Loucy (cell line): ENCODE measurements around the gene ARHGEF12.

ENCODE experiments used
- H2AFZ ChIP-seq: fragments of 200-600 bp; sonication (generic); 2 replicates; pipeline ENCODE4 v1.6.0; 2016; ENCODE audit warnings: antibody characterized with exemption, mild to moderate bottlenecking, low read length, moderate library complexity
- H3F3A ChIP-seq: fragments of 200-600 bp; 2 replicates; pipeline ENCODE4 v1.6.0; 2016; ENCODE audit warnings: antibody characterized with exemption, low read depth, mild to moderate bottlenecking
- H3K27me3 ChIP-seq: fragments of 200-600 bp; sonication (generic); 2 replicates; pipeline ENCODE4 v1.6.1; 2014; ENCODE audit warnings: low read length, mild to moderate bottlenecking; ENCODE audit not compliant: insufficient read depth, poor library complexity, severe bottlenecking
- H3K36me3 ChIP-seq: fragments of 200-600 bp; sonication (generic); 2 replicates; pipeline ENCODE4 v1.6.1; 2016; ENCODE audit warnings: low read length; ENCODE audit not compliant: insufficient read depth
- H3K4me1 ChIP-seq: fragments of 200-600 bp; sonication (generic); 2 replicates; pipeline ENCODE4 v1.5.1; 2014; ENCODE audit warnings: low read length, mild to moderate bottlenecking; ENCODE audit not compliant: insufficient read depth, poor library complexity, severe bottlenecking
- H3K4me2 ChIP-seq: fragments of 200-600 bp; sonication (generic); 2 replicates; pipeline ENCODE4 v1.6.0; 2014; ENCODE audit warnings: antibody characterized with exemption, low read length, low read depth, mild to moderate bottlenecking; ENCODE audit not compliant: poor library complexity, severe bottlenecking
- H3K4me3 ChIP-seq: fragments of 200-600 bp; sonication (generic); 2 replicates; pipeline ENCODE4 v1.5.1; 2014; ENCODE audit warnings: low read length, mild to moderate bottlenecking, mixed read lengths; ENCODE audit not compliant: poor library complexity, severe bottlenecking
- H3K79me2 ChIP-seq: fragments of 200-600 bp; sonication (generic); 2 replicates; pipeline ENCODE4 v1.6.1; 2014; ENCODE audit warnings: low read length; ENCODE audit not compliant: insufficient read depth
- H3K9ac ChIP-seq: fragments of 200-600 bp; sonication (generic); 2 replicates; pipeline ENCODE4 v1.6.0; 2014; ENCODE audit warnings: mild to moderate bottlenecking, low read depth, low read length, moderate library complexity; ENCODE audit not compliant: poor library complexity, severe bottlenecking
- H3K9me2 ChIP-seq: fragments of 200-600 bp; sonication (generic); replicated peaks from 2 replicates; pipeline ENCODE4 v1.6.1; 2016; ENCODE audit warnings: low read depth, low read length, mixed read lengths
- H3K9me3 ChIP-seq: fragments of 200-600 bp; sonication (generic); 2 replicates; pipeline ENCODE4 v1.6.1; 2014; ENCODE audit warnings: mild to moderate bottlenecking, antibody characterized with exemption, low read length, low read depth; ENCODE audit not compliant: insufficient read depth
- H4K20me1 ChIP-seq: fragments of 200-600 bp; sonication (generic); 2 replicates; pipeline ENCODE4 v1.6.0; 2014; ENCODE audit warnings: antibody characterized with exemption, low read length, mild to moderate bottlenecking; ENCODE audit not compliant: insufficient read depth, poor library complexity, severe bottlenecking
- EZH2phosphoT487 ChIP-seq: fragments of 200-600 bp; IDR thresholded peaks from 2 replicates; pipeline ENCODE4 v1.6.1; 2018; ENCODE audit warnings: antibody characterized with exemption, mild to moderate bottlenecking, moderate library complexity, borderline replicate concordance
- TF ChIP-seq, protein P1 (sequence below): fragments of 200-600 bp; sonication (generic); conservative IDR thresholded peaks from 2 replicates; pipeline ENCODE4 v1.5.1; 2014; ENCODE audit warnings: mild to moderate bottlenecking, antibody characterized with exemption, low read length

Gene ARHGEF12

GRCh38 chr11:120494595-120494994, 158.4 kb downstream of the ARHGEF12 start:
- no peaks in the 10 kb centered on the region for H3K27me3 ChIP-seq
- no peaks in the 10 kb centered on the region for H3F3A ChIP-seq
- H2AFZ ChIP-seq = no peak overlapping the region
- no peaks in the 10 kb centered on the region for H4K20me1 ChIP-seq
- no peak overlapping the region for H3K4me2 ChIP-seq
- no peaks in the 10 kb centered on the region for H3K36me3 ChIP-seq
- TF ChIP-seq, protein P1, sequence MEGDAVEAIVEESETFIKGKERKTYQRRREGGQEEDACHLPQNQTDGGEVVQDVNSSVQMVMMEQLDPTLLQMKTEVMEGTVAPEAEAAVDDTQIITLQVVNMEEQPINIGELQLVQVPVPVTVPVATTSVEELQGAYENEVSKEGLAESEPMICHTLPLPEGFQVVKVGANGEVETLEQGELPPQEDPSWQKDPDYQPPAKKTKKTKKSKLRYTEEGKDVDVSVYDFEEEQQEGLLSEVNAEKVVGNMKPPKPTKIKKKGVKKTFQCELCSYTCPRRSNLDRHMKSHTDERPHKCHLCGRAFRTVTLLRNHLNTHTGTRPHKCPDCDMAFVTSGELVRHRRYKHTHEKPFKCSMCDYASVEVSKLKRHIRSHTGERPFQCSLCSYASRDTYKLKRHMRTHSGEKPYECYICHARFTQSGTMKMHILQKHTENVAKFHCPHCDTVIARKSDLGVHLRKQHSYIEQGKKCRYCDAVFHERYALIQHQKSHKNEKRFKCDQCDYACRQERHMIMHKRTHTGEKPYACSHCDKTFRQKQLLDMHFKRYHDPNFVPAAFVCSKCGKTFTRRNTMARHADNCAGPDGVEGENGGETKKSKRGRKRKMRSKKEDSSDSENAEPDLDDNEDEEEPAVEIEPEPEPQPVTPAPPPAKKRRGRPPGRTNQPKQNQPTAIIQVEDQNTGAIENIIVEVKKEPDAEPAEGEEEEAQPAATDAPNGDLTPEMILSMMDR = no peak
- no peak for TF ChIP-seq EZH2phosphoT487
- no peak overlapping the region for H3K4me3 ChIP-seq
- no peaks in the 10 kb centered on the region for H3K4me1 ChIP-seq
- H3K9me2 ChIP-seq = no peaks in the 10 kb centered on the region
- H3K79me2 ChIP-seq = no peaks in the 10 kb centered on the region
- no peaks in the 10 kb centered on the region for H3K9me3 ChIP-seq
- H3K9ac ChIP-seq = no peak overlapping the region

DNA sequence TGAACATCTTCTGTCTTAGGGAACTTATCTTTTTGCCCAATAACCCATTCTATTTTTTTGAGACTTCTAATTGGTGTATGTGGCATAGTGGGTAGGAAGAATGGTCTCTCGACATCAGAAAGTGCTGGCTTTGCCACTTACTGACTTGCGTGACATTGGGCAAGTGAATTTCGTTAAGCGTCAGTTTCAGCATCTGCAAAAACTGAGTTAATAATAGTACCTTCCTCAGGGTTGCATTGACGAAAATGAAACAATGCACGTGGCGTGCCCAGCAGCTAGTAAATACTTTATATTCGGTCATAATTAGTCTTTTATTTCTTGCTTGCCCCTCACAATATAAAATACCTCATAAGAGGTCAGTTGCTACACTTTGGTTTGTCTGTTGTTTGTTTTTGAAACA, 162.9 kb downstream of the ARHGEF12 start:
- no peaks in the 10 kb centered on the region for H3K79me2 ChIP-seq
- no peaks in the 10 kb centered on the region for H3F3A ChIP-seq
- no peak overlapping the region for H3K9ac ChIP-seq
- no peaks in the 10 kb centered on the region for H3K27me3 ChIP-seq
- no peak overlapping the region for H3K4me2 ChIP-seq
- H3K4me3 ChIP-seq = no peak overlapping the region
- H3K9me2 ChIP-seq = no peaks in the 10 kb centered on the region
- no peak for TF ChIP-seq EZH2phosphoT487
- H4K20me1 ChIP-seq = no peaks in the 10 kb centered on the region
- no peaks in the 10 kb centered on the region for H3K4me1 ChIP-seq
- H2AFZ ChIP-seq = no peak overlapping the region
- no peaks in the 10 kb centered on the region for H3K9me3 ChIP-seq
- H3K36me3 ChIP-seq = no peaks in the 10 kb centered on the region

- Histone ChIP-seq H3K9me2 (no peaks in the 10 kb centered on the region), H3K9ac (no peak overlapping the region), H4K20me1 (no peaks in the 10 kb centered on the region), H3K4me1 (no peaks in the 10 kb centered on the region), H3K27me3 (no peaks in the 10 kb centered on the region), H3K79me2 (no peaks in the 10 kb centered on the region), H3K36me3 (no peaks in the 10 kb centered on the region), H3K9me3 (no peaks in the 10 kb centered on the region), H3F3A (no peaks in the 10 kb centered on the region), H3K4me3 (no peak overlapping the region), H3K4me2 (no peak overlapping the region), H2AFZ (no peak overlapping the region)
- TF ChIP-seq, protein P1 = no peak
- TF ChIP-seq EZH2phosphoT487 = no peak
These were observed 163.6 kb downstream of the ARHGEF12 start for GRCh38 chr11:120499859-120500258.

- Histone ChIP-seq H3K79me2 (no peaks in the 10 kb centered on the region), H2AFZ (no peak overlapping the region), H3K4me3 (no peak overlapping the region), H3K36me3 (no peaks in the 10 kb centered on the region), H4K20me1 (no peaks in the 10 kb centered on the region), H3K9me3 (no peaks in the 10 kb centered on the region), H3K27me3 (no peaks in the 10 kb centered on the region), H3K9me2 (no peaks in the 10 kb centered on the region), H3F3A (no peaks in the 10 kb centered on the region), H3K4me2 (no peak overlapping the region), H3K4me1 (no peaks in the 10 kb centered on the region), H3K9ac (no peak overlapping the region)
- TF ChIP-seq EZH2phosphoT487 = no peak
- TF ChIP-seq, protein P1 = no peak
These were observed 164.3 kb downstream of the ARHGEF12 start for GRCh38 chr11:120500414-120501071.
